ENCODE data around the gene SORCS2.

SORCS2 gene

DNA sequence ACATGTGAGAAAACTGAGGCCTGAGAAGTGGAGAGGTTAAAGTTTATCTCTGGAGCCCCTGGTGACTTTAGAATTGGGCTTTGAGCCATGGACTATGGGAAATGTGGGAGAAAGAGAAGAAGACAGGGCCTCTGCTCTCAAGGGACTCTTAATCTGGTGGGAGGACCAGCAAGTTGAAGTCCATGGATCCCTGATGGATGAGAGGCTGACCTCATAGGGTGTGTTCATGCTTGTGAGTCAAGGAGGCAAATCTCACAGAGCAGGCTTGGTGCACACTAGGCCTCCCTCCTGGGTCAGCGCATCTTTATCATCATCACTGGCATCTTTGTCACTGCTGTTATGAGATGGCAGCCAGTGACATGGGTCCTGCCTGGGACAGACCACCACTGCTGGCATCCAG, 535.4 kb downstream of the SORCS2 start:
- no peak for DNase-seq

DNA sequence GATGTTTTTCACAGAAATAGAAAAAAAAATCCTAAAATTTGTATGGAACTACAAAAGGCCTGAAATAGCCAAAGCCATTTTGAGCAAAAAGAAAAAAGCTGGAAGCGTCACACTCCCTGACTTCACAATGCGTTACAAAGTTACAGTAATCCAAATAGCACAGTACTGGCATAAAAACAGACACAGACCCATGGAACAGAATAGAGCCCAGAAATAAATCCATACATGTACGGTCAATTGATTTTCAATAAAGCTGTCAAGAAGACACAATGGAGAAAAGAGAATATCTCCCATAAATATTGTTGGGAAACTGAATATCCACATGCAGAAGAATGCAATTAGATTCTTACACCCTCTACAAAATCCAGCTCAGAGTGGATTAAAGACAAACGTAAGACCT, 539.1 kb downstream of the SORCS2 start:
- DNase-seq, result no peak

DNA sequence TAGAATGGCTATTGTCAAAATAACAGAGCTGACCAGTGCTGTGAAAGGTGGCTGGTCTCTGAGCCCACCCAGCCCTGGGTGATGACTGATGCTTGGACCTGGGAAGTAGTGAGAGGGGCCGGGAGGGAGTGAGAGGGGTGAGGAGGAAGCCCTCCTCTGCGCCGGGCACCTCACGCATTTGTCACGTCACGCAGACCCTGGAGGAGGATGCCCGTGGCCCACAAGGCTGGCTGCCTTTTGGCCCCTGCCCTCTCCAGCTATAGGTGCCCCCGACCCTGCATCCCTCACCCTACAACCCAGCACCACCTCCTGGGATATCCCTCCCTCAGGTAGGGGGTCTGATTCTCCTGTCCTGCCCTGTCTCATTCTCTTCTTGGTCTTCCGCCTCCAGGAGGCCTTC, 539.9 kb downstream of the SORCS2 start:
- DNase-seq, result no peak

DNA sequence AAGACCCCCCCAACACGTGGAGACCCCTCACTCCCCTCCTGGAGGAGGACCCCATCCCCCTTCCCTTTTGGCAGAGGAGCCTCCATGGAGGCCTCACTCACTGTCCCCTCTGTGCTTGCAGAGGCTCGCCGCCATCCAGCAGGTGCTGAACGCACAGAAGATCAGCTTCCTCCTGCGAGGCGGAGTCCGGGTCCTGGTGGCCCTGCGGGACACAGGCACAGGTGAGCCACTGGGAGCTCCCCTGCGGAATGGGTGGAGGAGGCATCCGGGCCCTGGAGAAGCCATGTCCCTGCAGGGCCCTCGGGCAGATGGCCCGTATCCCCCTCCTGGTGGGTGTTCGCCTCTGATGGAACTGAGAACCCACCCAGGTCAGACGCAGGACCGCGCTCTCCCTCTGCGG, 540.9 kb downstream of the SORCS2 start:
- no peak for DNase-seq

DNA sequence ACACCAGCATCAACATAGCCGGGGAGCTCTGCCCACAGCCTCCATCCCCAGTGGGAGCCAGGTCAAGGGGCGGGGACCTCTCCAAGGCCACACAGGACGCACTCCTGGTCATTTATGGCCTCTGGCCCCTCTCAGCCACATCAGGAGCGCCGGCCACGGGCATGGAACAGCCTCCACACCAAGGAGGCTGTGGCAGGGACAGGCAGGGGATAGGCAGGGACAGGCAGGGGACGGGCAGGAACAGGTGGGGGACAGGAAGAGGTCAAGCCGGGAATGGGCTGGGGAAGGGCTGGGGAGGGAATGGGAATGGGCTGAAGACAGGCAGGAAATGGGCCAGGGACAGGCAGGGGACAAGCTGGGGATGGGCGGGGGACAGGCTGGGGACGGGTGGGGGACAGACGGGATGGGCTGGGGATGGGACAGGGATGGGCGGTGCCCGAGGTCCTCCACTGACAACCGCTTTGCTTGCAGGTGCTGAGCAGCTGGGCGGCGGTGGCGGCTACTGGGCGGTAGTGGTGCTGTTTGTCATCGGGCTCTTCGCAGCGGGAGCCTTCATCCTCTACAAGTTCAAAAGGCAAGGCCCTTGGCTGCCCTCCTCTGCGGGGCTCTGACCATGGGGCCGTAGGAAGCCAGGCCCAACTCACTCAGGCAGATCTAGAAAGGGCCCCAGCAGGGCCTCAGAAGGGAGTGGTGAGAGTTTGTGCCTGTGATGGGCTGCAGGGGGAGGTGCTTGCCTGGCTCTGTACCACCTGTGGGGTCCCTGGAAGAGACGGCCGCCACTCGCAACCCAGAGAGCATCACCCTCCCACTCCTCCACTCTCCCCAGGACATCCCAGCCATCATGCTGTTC, 541.7 kb downstream of the SORCS2 start:
- no peak for DNase-seq

DNA sequence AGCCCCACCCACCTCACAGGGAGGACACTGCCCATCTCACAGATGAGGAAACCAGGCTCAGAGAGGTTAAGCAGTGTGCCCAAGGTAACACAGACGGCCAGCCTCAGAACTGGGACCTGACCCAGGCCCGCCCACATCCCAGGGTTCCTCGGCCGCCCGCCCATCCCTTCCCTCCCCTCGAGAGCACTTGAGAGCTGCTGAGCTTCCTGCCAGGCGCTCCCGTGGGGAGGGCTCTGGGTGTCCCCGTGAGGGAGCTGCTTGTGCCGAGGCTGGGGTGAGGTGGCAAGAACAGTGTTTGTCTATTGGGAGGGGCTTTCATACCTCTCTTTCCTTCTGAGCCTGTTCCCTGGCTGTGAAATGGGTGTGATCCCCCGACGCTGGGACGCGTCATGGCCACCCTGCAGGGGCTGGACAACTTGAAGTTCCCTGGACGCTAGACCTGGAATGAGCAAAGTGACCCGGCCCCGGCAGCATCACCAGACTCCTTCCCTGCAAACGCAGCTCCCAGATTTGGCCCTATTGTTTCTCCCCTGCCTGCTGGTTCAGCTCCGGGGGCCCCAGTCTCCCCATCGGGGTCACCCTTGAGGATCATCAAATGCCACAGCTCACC, 542.4 kb downstream of the SORCS2 start:
- no peak for DNase-seq

DNA sequence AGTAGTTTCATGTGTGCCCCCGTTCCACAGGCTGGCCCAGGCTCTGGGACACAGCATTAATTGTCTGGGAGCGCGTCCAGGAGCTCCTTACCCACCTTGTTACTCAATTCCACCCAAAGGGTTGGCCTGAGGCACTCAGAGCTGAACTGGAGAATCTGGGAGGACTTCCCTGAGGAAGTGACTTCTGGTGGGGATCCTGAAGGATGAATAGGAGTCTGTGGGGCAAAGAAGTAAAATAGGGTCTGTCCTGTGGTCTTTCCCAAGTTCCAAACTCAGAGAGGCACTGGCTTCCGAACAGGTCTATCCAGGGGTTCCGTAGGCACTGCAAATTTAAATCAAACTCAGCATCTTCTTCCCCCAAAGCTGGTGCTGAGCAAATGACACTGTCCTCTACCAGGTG, 543.1 kb downstream of the SORCS2 start:
- DNase-seq, result no peak

DNA sequence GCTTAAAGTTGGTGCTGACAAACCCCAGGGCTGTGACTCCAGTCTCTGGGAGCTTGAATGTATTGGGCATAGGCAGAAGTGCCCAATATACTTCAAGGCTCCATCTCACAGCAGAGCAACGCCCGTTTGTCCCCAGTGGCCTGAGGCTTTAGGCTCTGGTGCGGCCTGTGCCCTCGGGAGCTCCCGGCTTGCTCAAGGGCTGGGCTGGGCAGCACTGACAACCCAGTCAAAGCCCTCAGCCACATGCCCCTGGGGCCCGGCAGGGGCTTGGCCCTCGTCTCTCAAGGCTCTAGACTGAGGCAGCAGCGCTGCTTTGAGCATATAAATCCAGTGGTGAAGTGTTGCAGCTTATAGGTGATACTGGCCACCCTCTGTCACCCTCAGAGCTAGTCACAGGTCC, 543.6 kb downstream of the SORCS2 start:
- DNase-seq, result no peak

DNA sequence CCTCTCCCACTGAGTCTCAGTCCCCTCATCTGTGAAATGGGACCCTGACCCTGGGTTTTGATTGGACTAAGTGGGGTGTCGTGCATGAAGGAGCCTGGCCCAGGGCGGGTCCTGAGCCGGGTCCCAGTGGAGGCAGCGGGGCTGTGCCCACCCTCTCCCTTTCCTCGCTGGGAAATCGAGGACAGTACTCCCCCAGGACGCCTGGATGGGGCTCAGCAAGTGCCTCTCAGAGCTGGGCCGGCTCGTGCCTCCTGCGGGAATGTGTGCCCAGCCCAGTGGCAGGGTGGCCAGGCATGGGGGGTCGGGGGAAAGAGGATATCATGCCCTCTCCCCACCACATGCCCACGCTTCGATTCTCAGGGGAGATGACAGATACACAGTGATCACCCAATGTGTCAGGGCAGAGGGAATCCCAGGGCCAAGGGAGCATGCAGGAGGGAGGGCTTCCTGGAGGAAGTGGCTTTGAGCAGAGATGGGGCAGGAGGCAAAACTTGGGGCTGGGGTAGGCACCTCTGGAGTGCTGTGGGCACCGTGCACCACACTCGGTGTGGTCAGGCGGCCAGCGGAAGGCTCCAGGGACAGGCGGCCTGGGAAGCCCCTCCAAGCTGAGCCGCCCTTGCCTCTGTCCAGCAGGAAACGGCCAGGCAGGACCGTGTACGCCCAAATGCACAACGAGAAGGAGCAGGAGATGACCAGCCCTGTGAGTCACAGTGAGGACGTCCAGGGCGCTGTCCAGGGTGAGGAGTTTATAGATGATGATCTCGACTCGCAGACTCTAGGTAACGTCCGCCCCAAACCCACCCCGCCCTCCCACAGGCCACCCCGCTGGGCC, 544.3 kb downstream of the SORCS2 start:
- DNase-seq, result no peak

DNA sequence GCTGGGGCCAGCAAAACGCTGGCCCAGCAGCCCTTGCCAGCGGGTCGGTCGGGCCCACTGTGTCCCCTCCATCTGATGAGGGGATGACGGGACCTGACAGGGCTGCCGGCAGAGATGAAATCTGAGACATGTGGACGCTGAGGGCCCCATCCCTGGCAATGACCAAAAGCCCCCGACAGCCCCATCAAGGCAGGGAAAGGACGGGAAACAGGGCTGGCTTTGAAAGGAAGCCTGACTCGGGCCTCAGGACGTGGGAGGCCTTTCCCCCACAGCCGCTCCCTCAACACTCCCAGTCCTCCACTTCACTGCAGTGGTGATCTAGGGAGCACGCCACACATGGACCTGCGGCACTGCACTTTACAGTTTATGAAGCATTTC, 544.9 kb downstream of the SORCS2 start:
- no peak for DNase-seq

DNA sequence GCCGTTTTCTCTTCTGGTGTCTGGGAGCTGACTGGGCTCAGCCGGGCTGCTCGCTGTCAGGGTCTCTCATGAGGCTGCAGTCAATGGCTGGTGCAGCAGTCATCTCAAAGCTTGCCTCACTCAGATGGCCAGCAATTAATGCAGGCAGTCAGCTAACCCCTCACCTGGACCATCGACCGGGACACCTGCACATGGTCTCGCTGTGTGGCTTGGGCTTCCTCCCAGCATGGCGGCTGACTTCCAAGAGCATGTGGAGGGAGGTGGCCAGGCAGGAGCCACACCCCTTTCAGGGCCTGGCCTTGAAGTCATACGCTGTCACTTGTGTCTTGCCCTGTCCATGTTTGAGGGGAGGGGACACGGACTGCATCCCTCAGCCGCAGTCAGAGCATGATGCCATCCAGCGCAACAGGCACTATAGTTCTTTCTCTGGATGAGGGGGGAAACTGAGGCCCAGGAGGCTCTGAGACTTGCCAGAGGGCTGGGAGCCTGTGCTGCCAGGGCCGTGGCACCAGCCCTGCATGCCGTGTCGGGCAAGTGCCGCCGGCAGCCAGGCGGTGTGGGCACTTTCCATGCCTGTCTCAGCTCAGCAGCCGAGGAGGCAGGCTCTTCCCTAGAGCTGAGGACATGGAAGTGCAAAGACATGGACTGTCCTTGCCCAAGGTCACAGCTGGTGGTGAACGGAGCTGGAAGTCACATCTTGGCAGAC, 545.6 kb downstream of the SORCS2 start:
- no peak for DNase-seq

DNA sequence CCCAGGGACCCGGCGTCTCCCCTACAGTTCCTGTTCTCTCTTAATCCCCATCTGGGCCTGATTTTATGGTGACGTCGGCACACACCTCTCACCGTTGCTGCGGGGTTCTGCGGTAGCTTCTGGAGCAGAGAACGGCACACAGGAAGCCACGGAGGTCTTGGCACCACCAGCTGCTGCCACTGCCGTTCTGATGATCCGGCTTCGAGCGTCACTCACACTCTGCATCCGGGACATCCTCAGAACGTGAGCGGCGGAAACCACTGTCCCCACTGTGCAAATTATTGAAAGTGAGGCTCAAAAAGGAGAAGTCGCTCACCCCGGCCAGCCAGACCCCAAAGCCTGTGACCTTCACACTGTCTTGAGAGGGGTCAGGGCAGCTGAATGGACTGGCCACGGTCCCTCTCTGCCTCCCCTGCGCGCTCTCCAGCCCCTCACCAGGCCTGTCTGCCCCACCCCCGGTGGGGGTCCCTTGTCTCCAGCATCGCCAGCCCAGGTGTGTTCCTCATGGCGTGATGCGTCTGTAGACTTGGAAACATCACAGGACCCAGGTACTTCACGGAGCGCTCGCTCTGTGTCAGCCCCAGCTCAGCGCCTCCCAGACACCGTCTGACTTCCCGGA, 546.2 kb downstream of the SORCS2 start:
- no peak for DNase-seq

DNA sequence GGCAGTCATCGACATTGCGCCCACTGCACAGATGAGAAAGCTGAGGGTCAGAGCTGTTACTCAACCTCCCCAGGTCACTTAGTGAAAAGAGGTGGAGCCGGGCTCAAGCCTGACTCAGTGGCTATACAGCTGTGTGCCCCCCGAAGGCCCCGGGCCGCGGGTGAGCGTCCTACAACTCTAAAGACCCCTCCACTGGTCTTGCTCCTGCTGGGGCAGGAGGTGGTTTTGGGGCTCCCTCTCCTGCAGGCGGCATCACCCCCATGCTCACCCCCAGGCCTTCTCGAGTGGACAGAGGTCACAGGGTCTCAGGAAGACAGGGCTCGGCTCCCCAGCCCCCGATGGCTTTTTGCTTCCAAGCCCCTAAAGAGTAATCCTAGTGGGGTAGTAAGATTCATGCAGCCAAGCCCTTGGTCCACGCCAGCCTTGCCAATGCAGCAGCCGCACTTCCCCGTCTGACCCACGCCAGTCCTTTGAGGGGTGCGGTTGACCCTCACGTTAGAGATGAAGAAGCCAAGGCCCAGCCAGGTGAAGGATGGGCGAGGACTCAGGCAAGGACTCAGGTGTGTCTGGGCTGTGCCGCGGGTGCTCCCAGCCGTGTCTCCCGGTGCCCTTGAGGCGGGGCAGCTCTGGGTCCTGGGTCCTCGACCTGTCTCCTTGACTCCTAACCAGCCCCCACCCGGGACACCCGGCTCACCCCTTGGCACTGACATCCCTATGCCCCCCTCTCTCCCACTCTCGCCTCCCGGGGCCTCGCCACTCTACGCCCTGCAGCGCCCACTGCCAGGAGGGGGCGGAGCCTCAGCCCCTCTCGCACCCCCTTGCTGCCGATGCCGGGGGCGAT, 547.0 kb downstream of the SORCS2 start:
- no peak for DNase-seq

DNA sequence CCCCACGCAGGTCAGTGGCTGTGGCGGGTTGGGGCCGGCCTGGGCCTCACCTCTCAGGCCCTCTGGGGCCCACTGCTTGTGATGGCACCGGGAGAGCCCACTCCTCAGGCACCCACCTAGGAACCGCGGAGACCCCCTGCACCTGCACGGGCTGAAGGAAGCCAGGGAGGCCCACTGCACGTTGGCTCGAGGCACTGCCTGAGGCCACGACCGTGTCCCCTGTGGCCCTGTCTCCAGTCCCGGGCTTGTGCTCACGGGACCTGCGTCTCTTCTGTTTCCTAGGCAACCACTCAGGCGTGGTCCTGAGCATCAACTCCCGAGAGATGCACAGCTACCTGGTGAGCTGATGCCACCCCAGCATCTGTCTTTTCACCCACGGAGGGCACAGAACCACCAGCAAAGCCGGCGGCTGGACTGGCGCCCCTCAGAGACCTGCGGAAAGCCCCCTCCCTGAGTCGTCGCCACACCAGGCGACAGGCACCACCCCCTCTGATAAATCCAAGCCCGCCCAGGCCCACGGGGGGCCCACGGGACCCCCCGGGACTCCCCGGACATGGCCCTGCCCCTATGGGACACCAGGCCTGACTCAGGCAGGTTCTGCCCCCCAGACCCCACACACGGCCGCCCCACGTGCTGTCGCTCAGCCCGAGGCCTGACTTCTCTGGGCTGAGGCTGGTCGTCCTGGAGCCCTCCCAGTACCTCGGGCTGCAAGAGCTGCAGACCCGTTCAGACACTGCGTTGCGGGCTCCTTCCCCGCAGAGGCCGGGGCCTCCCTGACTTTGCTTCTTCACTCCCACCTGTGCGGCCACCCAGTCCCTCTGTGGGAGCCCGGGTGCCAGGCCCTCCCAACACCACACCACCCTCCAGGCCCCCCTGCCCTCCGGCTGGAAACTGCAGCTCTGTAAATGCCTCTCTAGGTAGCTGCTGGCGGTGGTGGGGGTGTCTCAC, 547.9 kb downstream of the SORCS2 start:
- no peak for DNase-seq

DNA sequence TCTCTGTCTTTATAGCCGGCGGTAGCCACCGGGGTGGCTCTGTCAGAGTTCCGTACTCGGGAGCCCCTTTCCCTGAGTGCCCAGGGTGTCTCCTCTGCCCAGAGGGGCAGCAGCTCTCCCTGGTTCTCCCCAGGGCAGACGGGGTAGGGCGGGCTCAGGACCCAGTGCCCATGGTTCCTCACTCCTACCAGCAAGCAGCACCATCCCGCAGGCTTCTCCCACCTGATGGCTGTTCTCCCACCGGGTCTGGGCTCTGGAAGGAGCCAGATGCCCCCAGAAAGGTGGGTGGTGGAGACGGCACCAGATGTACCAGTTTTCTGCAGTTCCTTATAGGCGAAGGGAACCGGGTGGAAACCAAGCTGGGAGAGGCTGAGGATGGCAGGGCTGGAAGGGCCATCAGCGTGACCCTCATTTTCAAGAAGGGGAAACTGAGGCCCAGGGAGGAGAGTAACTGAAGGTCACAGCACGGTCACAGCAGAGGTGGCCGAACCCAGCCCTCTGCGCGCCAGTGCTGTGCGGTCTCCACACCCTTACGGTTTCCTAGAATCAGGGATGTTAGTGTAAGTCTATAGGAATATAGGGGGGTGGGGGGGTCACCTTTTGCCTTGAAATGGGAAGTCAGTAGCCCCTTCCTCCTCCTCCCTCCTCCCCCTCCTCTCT, 548.7 kb downstream of the SORCS2 start:
- no peak for DNase-seq

DNA sequence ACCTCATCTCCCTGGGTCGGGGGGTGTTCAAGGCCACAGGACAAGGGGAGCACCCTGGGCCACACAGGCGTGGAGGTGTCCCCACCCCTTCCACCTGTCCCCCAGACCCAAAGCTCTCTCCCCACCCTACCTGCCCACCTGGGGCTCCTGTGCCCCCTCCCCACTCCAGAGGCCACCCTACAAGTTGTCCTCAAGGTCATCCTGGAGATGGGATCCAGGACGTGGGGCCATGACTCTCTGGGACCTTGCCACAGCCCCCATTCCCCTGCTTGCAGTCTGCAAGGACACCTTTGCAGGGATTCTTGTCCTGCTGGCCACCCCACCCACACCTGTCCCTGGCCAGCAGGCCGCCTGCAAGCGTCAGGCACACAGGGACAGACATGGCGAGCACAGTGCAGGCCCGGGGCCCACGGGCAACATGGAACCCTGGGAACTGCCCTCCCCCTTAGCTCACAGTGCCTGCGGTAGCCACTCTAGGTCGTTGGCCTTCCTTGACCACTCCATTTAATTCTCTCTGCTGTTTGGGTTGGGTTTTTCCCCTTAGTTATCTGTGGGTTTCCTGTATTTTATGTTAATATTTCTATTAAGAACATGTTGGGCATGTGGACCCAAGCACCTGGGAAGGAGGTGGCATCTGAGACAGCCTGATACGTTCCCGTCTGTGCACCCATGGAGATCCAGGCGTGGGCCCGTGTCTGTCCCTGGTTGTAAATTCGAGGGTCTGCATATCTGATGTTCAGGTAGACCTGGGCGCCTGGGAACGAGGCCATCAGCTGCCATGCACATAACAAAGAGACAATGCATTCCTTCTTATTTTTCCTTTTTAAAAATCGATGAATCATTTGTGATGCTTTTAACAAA, 549.8 kb downstream of the SORCS2 start:
- no peak for DNase-seq

DNA sequence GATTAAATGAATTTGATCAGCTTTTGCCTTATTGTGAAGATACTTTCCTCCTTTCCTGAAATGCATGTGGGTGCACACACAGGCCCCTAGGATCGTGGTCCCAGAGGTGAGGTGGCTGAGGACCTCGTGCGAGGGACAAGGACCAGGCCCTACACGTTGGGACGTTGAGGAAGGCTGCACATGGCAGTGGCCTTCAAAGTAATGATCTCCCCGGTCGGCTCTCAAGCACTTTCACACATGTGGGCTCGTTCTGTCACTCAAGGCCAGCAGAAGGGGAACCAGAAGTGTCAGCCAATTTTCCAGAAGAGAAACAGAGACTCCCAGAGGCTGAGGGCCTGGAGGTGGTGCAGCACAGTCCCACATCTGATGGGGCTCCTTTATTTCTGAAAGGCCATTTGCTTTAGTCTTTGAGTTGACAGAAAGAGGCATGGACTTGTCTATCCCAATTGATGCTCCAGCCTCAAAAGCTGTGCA, 550.5 kb downstream of the SORCS2 start:
- DNase-seq, result no peak

DNA sequence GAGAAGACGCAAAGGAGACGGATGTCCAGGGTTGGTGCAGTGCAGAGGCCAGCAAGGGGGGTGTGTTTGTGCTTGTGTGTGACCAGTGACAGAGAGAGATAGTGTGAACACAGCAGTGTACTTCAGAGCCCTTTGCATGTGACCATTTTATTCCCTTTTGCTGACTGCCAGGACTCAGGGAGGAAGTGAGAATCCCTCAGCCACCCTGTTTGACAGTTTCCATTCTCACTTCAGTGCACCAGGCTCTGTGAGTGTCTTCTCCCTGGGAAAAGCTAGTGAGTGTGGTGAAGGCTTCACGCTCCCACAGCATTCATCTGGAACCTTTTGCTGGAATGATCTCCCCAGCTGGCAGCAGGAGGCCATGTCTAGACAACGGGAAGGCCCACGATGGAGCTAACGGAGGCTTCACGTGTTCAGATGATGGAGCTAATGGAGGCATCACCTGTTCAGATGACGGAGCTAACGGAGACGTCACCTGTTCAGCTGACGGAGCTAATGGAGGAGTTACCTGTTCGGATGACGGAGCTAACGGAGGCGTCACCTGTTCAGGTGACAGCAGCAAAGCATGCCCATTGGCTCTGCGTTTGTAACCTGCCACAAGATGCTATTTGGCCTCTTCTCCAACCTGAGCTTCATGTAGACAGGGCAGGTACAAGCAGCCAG, 551.9 kb downstream of the SORCS2 start:
- no peak for DNase-seq
